HG03558 (cell line): Measurements from ENCODE around the gene NFS1.
"Not testable (repeated sequence)": the region's sequence is repeated elsewhere in the genome, so short reads cannot be mapped to it uniquely, and the experiment has no call there.

Experiments used
- ATAC-seq: cut with Tn5 transposase; IDR thresholded peaks from one replicate; pipeline ENCODE4 v1.9.1; 2021; ENCODE audit warnings: moderate number of reproducible peaks; ENCODE audit not compliant: unreplicated experiment; ENCODE audit errors: extremely low read depth

NFS1 gene

GRCh38 chr20:35710884-35711587, 11.9 kb upstream of the NFS1 start:
- no peak for ATAC-seq

DNA sequence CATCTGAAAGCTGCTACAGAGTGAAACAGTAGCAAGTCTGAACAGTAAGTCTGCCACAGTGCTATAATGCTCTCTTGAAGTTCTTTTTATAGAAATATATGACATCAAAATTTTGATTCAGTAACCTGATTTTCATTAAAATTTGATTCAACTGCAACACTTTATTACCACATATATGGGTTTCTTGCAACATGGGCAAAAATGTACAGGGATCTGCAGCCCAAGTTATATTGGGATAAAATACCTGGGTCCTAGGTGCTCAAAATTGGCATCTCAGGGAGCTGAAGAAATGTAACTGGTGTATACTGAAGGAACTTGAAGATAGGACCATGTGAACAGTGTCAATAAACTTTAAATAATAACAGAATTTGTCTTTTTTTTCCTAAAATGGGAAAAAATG, 10.9 kb upstream of the NFS1 start:
- ATAC-seq: no peak

DNA sequence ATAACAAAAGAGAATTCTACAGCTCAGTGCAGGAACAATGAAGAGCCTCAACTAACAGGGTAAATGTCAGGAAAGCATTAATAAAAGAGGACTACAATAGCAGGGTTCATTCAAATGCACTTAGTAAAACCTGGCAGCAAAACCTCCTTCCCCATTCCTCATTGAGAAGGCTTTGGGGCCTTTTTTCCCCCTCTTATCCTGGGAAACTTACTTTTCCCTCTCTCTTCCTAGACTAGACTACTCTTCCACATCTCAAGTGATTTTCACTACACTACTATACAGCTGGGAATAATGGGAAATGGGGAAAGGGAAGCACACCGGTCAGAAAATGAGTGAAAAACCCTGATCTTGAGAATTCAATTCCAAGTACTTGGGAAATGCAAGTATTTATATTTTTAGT, 10.1 kb upstream of the NFS1 start:
- ATAC-seq: no peak

DNA sequence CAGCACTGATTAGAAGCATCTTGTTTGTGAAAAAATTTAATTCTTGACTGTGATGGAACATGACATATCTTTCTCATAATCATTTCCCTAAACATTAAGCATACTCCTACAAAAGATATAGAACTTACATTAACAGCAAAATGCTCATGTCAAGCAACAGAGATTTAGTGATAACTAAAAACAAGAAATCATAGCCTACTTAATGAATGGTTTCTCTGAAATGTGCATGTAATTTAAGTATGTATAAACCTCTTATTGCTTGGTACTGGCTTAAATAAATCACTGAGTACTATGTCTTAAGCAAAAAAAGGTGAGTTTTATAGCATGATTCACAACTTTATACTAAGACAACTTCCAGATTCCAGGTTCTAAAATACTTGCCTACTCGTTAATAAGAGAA, 9.3 kb upstream of the NFS1 start:
- no peak for ATAC-seq

- ATAC-seq: not testable (repeated sequence)
Observed at GRCh38 chr20:35706591-35707529, 7.7 kb upstream of the NFS1 start.

GRCh38 chr20:35705894-35706293, 6.7 kb upstream of the NFS1 start:
- not testable (repeated sequence) for ATAC-seq

DNA sequence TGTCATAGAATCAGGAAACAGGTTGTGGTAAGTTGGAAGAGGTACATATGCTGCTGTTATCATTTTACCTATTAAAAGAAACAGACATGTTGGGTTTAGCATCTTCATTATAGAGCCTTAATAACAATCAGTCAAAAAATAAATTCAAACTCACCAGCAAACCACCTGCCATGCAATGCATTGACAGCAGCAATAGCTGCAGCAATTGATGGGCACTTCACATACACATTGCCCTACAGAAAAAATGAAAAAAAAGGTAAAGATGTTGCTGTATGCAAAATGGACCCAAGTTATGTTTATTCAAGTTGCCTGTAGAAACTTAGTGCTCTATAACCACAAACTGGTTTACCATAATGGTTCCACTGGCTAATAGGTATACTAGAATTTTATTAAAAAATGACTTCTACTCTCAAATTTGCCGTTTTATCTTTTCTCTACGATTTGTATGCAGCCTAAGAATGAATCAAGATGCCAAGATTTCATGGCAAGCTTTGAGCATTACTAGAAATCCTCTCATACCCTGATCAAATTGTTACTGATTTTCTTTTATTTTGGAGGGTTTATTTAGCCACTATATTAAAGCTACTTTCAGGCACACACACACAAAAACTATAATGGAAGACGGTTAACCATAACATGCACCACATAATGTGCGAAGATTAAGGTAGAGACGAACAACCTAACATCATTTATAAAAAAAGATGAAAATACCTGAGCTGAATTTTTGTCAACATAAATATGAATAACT, 5.5 kb upstream of the NFS1 start:
- no peak for ATAC-seq

DNA sequence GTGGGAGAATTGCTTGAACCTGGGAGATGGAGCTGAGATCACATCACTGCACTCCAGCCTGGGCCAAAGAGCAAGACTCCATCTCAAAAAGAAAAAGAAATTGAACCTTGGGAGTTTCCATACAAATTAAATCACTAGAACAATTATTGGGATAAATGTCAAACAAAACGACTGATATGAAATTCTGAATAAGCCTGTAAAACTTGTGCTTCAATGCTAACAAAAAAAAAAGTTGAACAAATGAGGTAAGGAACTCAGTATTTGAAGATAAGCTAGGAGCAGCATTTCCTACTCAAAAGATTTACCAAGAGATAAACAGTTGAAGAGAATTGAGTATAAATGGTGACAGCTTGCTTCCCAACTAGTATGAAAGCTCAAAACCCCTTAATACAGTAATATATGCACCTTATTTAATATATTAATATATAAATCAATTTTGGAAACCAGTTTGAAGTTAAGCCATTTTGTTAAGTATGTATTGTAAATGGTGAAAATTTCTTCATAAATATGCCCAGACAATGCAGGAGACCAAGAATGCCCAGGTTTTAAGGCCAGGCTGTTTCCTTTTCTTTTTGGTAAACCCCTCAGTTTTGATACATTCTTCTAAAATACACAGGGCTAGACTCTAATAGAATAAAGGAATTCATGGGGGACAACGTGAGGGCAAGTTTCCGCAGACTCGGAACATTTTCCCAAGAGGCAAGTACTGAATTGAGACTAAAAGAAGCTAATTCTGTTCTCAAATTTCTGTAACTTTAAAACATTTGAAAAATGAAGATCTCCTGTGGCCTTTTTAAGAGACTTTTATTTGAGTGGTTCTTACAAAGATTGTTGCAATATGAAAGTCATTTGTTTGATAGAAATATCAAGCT, 3.9 kb upstream of the NFS1 start:
- ATAC-seq: no peak

DNA sequence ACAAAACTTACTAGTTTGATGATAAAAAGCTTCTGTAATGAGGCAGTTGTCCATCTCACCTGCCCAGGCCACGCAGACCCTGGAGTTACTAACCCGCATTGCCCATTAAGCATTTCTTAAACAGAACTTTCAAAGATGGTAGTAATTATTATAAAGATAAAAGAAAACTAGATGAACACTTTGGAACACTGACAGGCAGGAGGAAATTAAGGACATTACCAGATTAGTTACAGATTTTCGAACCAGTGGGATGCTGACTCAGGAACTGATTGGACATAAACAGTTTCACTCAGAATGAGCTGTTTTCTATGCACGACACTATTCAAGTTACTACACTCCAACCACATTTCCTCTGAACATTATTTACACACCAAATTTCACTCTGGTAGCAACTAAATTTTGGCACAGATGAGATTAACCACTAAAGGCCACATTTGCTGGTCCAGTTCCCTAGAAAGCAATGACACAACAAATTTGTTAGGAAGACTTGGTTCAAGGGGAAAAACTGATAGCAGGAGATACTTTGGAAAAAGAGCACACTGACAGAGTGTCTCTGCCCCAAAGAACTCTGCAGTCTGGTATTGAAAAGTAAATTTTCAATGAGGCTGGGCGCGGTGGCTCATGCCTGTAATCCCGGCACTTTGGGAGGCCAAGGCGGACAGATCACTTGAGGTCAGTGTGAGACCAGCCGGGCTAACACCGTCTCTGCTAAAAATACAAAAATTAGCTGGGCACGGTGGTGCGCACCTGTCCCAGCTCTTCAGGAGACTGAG, 3.1 kb upstream of the NFS1 start:
- ATAC-seq: no peak

DNA sequence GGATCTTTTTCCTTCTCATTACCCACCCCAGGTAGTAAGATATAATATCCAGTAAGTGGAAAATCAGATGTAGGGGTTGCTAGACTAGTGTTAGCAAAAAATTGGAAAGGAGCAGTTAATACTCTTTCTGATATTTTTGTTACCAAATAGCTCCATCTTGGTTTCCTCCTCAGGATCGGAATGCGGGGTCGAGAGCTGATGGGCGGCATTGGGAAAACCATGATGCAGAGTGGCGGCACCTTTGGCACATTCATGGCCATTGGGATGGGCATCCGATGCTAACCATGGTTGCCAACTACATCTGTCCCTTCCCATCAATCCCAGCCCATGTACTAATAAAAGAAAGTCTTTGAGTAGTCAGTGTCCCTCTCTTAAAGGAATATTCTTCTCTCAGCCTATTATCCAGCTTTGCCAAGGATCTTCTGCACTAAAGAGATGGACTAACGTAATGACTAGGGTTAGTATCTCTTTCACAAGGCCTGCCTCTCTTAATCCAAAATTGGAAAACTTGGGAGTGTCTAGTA, 1.5 kb upstream of the NFS1 start:
- ATAC-seq: no peak

GRCh38 chr20:35699957-35700624, 939 bp upstream of the NFS1 start:
- no peak for ATAC-seq

GRCh38 chr20:35698298-35699126, 640 bp downstream of the NFS1 start:
- ATAC-seq: no peak

DNA sequence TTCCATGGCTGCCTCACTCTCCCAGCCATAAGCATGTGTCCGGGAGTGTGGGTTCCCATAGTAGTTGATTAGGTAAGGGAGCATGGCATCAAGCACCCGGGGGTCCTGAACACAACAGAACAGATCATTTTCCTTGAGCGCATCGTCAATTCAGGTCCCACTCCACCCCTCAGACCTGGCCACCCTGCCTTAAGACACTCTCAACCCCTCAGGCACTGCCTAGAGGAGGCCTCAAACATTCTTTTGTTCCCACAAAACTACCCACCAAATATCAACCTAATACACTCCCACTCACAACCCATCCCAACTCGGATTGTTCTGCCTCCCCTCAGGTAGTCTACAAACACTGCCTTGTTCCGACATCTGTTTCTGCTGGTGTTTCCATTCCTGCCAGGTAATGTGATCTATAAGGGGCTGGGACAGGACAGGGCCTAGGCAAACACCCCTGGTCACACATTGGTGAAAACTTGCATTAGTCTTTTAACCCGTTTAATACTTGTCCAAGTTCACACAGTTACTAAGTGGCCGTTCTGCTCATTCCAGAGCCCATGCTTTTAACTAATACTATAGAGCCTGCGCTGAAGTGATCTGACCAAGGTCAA, 1.4 kb downstream of the NFS1 start:
- no peak for ATAC-seq

DNA sequence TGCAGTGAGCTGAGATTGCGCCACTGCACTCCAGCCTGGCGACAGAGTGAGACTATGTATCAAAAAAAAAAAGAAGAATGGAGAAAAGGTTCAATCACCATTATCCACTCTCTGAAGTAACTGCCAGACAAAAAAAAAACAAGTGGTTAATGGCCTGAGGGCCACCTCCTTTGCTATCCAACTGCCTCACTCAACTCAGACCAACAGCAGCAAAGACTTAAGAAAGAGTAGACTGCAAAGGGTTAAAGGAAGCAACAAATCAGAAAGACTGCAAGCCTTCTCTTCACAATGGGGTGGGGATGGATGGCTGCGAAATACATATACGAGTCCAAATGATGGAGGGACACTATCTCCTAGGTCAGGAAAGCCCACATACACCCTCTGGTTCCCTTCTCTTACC, 3.2 kb downstream of the NFS1 start:
- ATAC-seq: no peak

GRCh38 chr20:35695245-35695749, 3.9 kb downstream of the NFS1 start:
- ATAC-seq: no peak

DNA sequence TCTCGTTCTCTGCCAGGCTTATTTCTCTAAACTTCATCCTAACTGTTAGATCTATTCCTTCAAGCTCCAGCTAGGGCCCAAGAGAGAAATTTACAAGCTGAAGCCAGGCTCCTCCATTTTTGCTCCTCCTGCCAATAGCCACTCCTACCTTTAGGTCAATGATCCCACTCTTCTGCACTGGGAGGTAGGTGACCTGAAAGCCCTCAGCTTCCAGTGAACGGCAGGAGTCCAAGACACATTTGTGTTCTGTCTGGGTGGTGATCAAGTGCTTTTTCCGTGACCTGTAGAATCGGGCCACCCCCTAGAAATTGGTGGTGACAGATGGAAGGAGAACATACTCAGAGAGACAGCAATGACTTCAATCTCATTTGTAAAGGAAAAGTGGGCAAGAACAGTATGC, 8.9 kb downstream of the NFS1 start:
- ATAC-seq: no peak

DNA sequence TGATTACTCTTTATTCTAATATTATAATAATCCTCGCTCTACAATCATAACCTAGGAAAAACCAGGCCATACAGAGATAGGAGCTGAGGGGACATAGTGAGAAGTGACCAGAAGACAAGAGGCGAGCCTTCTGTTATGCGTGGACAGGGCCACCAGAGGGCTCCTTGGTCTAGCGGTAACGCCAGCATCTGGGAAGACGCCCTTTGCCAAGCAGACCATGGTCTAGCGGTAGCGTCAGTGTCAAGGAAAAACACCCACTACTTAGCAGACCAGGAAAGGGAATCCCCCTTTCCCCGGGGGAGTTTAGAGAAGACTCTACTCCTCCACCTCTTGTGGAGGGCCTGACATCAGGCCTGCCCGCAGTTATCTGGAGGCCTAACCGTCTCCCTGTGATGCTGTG, 12.3 kb downstream of the NFS1 start:
- ATAC-seq: not testable (repeated sequence)
